Body of pancreas (tissue), 4 donors: Measurements from ENCODE around the gene MMP3. TPM values are rescaled to one million over a fixed set of nuclear protein-coding genes. Genes with fewer than 3 reads are reported as not detected.

Experiments
- ATAC-seq: fragments of 150-250 bp; one replicate; pipeline ENCODE4 v1.9.1; 2016
- DNase-seq, 4 donors: peaks; one replicate each; pipeline ENCODE4 v3.0.0-alpha.2; 2019
- H3K27ac ChIP-seq, 4 donors: fragments of 200-600 bp; sonication (generic); 1 replicate in 3 of 4; 2 replicates in 1 of 4; pipeline versions ENCODE4 v1.5.1 to v1.6.1; 2016 to 2019; ENCODE audit warnings: mild to moderate bottlenecking in 1 of 4, mixed read lengths in 1 of 4, moderate library complexity in 1 of 4
- H3K27me3 ChIP-seq, 2 donors: fragments of 200-600 bp; sonication (generic); one replicate each; pipeline ENCODE4 v1.6.0; 2016; ENCODE audit warnings: mild to moderate bottlenecking in 1 of 2
- H3K36me3 ChIP-seq, 2 donors: fragments of 200-600 bp; sonication (generic); replicated peaks in 1 of 2; 2 replicates each; pipeline ENCODE4 v1.5.1; 2016; ENCODE audit warnings: low read depth in 2 of 2; ENCODE audit not compliant: insufficient read depth in 1 of 2
- H3K4me1 ChIP-seq: fragments of 200-600 bp; sonication (generic); one replicate; pipeline ENCODE4 v1.6.0; 2016
- H3K4me3 ChIP-seq, 2 donors: fragments of 200-600 bp; sonication (generic); 1 replicate in 1 of 2; 2 replicates in 1 of 2; pipeline ENCODE4 v1.5.1; 2016 to 2019
- H3K9me3 ChIP-seq, 3 donors: fragments of 200-600 bp; sonication (generic); 1 replicate in 2 of 3; 2 replicates in 1 of 3; pipeline ENCODE4 v1.5.1; 2016
- POLR2A ChIP-seq, 3 donors: fragments of 450-650 bp; IDR thresholded peaks; one replicate each; pipeline ENCODE4 v1.6.1; 2016; ENCODE audit warnings: antibody characterized with exemption in 3 of 3, mild to moderate bottlenecking in 2 of 3
- WGBS, 2 donors: methylation state at CpG; one replicate each; pipeline ENCODE4 v1.1.5; 2017; 5-methylcytosine and 5-hydroxymethylcytosine counted together
- intact Hi-C: fragments of 100-400 bp; cut with DNase I; formaldehyde crosslinking; loops from one replicate; pipeline ENCODE4 v1.15.1; 2023
- total RNA-seq, 2 donors: library from RNA; depleted of rRNA; stranded (reverse); fragments of >200 nt; gene quantifications; one replicate each; pipeline ENCODE4 v1.1.0, GENCODE V29; 2016
- TF ChIP-seq, protein P1 (sequence below), 7 experiments: fragments of 450-650 bp in 4 of 7; fragments of 200-600 bp in 3 of 7; sonication (generic) in 3 of 7; IDR thresholded peaks; one replicate each; pipeline ENCODE4 v1.5.1; 2016 to 2019; ENCODE audit warnings: antibody characterized with exemption in 7 of 7

The MMP3 gene
- total RNA-seq, 2 donors from 2014 or later = 1.0 TPM; not detected in 1

DNA sequence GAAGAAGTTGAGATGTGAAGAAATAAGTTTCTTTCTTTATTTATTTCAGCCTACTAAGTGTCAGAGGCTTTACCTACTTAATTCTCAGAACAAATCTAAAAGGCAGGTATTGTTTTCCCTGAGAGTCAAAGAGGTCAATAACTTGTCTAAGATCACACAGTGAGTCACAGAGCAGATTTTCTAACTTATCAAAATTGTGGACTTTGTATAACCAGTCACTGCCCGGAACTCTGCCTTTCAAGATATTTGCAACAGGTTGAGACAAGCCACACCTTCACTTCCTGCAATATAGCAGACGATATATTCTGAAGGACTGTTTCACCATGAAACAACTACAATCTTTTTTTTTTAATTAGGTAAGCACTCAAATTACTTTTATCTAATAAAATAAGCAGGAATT is 10.5 kb upstream of the MMP3 start:
- intact Hi-C loops = no loop called here
- H3K27ac ChIP-seq = no peak overlapping the region
- no peaks in the 10 kb centered on the region for H3K27me3 ChIP-seq
- 59 to 61% methylated on average over 2 of the region's 2 CpGs for WGBS, 2 donors
- no peaks in the 10 kb centered on the region for H3K4me1 ChIP-seq
- peak in 1 of 4 donors; percentile 15 for DNase-seq
- no peak overlapping the region for H3K4me3 ChIP-seq
- no peaks in the 10 kb centered on the region for H3K36me3 ChIP-seq
- TF ChIP-seq, protein P1, sequence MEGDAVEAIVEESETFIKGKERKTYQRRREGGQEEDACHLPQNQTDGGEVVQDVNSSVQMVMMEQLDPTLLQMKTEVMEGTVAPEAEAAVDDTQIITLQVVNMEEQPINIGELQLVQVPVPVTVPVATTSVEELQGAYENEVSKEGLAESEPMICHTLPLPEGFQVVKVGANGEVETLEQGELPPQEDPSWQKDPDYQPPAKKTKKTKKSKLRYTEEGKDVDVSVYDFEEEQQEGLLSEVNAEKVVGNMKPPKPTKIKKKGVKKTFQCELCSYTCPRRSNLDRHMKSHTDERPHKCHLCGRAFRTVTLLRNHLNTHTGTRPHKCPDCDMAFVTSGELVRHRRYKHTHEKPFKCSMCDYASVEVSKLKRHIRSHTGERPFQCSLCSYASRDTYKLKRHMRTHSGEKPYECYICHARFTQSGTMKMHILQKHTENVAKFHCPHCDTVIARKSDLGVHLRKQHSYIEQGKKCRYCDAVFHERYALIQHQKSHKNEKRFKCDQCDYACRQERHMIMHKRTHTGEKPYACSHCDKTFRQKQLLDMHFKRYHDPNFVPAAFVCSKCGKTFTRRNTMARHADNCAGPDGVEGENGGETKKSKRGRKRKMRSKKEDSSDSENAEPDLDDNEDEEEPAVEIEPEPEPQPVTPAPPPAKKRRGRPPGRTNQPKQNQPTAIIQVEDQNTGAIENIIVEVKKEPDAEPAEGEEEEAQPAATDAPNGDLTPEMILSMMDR (IDR thresholded peaks at IDR 0.05) = no peak
- H3K9me3 ChIP-seq = no peaks in the 10 kb centered on the region
- no peak for ATAC-seq

DNA sequence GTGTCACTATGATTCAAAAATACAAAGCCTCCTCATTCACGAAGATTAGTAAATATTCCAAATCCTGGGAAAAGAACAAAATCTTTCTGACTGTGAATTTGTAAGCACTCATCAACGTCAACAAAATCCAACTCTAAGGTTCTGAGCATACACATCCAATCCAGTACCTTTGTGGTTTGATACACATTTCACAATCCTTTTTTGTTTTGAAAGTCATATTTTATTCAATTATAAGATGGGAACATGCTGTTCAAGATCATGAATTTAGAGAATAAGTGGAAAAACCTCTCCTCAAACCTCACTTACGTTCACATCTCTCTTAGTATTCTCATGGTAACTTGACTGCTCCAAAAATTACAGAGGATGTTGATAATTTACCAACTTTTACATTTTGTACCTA is 9.6 kb upstream of the MMP3 start:
- no peak for ATAC-seq
- 51 to 62% methylated on average over 3 of the region's 3 CpGs for WGBS, 2 donors
- Histone ChIP-seq H3K27ac (no peak overlapping the region), H3K27me3 (no peaks in the 10 kb centered on the region), H3K4me3 (no peak overlapping the region), H3K9me3 (no peaks in the 10 kb centered on the region), H3K4me1 (no peaks in the 10 kb centered on the region), H3K36me3 (no peaks in the 10 kb centered on the region)
- intact Hi-C loops = no loop called here
- no peak for DNase-seq
- TF ChIP-seq, protein P1 (IDR thresholded peaks at IDR 0.05) = no peak
- TF ChIP-seq POLR2A (IDR thresholded peaks at IDR 0.05) = no peak

DNA sequence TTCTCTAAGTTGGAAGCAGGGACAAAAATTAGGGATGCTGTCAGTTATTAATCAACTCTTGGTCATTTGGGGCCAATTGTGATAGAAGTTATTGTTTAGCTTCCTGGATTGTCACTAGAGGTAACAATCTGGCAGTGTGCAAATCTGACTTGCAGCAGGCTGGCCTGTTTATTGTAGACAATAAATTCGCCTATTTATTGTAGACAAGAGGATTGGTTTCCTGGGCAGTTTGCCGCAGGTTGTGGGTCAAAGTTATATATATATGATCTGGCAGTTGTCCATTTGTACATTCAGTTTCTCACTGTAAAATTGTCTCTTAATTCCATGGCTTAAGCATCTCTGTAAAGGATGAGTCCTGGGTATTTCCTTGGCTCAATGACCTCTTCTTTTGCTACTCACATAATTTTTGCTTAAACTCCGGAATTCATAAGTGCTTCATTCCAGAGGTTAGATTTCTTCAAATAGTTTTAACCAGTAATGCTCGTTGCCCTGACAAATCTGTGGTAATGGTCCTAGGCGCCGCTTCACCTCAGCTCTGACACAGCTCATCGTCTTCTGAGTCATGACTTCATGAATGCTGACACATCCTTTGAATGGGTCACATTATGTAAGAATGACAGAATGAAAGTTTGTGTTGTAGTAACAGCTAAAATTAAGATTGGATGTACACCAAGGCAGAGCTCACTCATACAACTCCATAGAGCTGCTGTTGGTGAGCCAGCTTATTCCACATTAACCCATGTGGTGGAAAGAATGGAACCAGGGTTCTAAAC is 7.8 kb upstream of the MMP3 start:
- H3K27me3 ChIP-seq = no peaks in the 10 kb centered on the region
- no peak overlapping the region for H3K27ac ChIP-seq
- no peak for TF ChIP-seq POLR2A (IDR thresholded peaks at IDR 0.05)
- TF ChIP-seq, protein P1 (IDR thresholded peaks at IDR 0.05) = no peak
- no peaks in the 10 kb centered on the region for H3K36me3 ChIP-seq
- no peak for DNase-seq
- 67 to 75% methylated on average over 7 of the region's 7 CpGs for WGBS, 2 donors
- H3K4me1 ChIP-seq = no peaks in the 10 kb centered on the region
- H3K9me3 ChIP-seq = no peaks in the 10 kb centered on the region
- ATAC-seq = no peak
- intact Hi-C loops = no loop called here
- no peak overlapping the region for H3K4me3 ChIP-seq

DNA sequence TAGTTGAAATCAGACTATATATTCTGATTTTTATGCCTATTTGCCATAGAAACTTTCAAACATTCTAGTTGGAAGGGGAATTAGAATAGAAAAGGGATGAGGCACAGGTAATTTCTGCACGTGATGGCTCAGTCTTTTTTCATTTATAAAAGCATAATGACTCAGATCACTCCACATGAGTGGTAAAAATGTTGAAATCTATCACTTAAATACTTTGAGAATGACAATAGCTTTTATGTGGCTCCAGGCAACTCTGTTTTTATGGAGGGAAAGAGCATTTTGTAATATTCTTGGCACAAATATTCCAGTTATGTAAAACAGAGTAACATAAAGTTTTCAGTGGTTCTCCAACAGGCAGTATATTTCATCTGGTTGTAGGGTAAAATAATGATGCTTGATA is 5.9 kb upstream of the MMP3 start:
- WGBS, 2 donors = 33 to 50% methylated on average over 1 of the region's 1 CpG
- TF ChIP-seq POLR2A (IDR thresholded peaks at IDR 0.05) = no peak
- TF ChIP-seq, protein P1 (IDR thresholded peaks at IDR 0.05) = no peak
- Histone ChIP-seq H3K4me1 (no peaks in the 10 kb centered on the region), H3K4me3 (no peak overlapping the region), H3K9me3 (no peaks in the 10 kb centered on the region), H3K27ac (no peak overlapping the region), H3K36me3 (no peaks in the 10 kb centered on the region), H3K27me3 (no peaks in the 10 kb centered on the region)
- intact Hi-C loops = no loop called here
- ATAC-seq (no peak), DNase-seq (no peak)

DNA sequence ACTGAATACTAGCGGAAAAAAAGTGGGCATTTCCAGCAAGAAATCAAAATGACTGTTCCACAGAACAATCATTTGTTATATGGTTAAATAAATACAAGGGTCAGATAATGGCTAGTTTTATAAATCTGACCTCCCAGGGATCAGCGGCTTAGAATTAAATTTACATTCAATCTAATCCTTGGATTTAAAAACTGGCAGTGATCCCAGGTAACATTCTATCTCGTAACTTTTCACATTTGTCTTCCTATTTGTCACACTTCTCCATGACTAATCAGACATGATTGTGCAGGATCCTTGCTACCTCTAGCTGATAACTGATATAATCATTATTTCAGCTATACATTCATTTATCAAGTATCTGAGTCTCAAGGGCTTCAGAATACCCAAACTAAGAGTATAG is 2.9 kb upstream of the MMP3 start:
- 15 to 19% methylated on average over 3 of the region's 3 CpGs for WGBS, 2 donors
- ATAC-seq (no peak), DNase-seq (no peak)
- Histone ChIP-seq H3K36me3 (no peaks in the 10 kb centered on the region), H3K27me3 (no peaks in the 10 kb centered on the region), H3K27ac (no peak overlapping the region), H3K9me3 (no peaks in the 10 kb centered on the region), H3K4me1 (no peaks in the 10 kb centered on the region), H3K4me3 (no peak overlapping the region)
- intact Hi-C loops = no loop called here
- TF ChIP-seq POLR2A (IDR thresholded peaks at IDR 0.05) = no peak
- TF ChIP-seq, protein P1 (IDR thresholded peaks at IDR 0.05) = no peak
